Measurements from ENCODE around the gene ANKRD16.
"Not testable (repeated sequence)": the region's sequence is repeated elsewhere in the genome, so short reads cannot be mapped to it uniquely, and the experiment has no call there.

Gene ANKRD16

GRCh38 chr10:5840314-5841307 lies 49.1 kb downstream of the ANKRD16 start:
- DNase-seq (ENCODE audit: extremely low read depth in 1 of 2, low read depth in 1 of 2), result no peak

GRCh38 chr10:5836181-5836580 lies 53.5 kb downstream of the ANKRD16 start:
- DNase-seq (ENCODE audit: extremely low read depth in 1 of 2, low read depth in 1 of 2), result not testable (repeated sequence)

DNA sequence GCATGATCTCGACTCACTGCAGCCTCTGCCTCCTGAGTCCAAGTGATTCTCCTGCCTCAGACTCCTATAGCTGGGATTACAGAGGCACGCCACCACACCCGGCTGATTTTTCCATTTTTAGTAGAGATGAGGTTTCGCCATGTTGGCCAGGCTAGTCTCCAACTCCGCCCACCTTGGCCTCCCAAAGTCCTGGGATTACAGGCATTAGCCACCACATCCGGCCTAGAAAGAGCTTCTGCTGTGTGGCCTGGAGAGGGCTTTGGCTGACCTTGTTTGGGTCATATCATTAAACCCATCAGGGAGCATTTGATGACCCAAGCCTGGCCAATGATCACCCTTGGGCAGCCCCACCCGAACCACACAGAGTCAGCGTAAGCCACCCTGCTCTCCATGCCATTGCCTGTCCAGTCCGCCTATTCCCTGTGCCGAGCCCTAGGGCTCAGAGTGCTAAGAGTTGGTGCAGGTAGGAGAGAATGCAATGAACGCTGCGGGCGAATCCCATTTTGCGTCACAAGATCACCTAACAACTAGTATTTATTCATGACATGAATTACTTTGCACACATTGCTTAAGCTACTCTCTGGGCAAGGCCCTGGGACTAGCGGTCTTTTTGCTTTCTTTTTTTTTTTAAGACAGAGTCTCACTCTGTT lies 54.1 kb downstream of the ANKRD16 start:
- no peak for DNase-seq (ENCODE audit: extremely low read depth in 1 of 2, low read depth in 1 of 2)

DNA sequence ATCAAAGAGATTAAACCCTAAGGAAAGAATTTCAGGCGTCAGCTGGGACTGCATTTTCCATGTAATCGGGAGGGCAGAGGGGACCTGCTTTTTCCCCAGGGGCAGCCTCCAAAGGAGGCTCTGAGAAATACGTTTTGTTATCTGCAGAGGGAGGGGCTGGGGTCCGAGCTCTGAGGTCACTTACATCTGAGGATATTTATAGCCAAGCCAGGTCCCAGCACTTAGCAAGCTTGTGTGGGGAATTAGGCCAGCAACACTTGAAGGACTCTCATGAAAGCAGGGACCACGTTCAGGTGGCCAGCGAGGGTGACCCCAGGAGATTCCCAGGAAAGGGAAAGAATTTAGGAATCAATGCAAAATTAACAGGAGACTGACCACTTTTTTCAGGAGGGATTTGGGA lies 55.9 kb downstream of the ANKRD16 start:
- DNase-seq (ENCODE audit: extremely low read depth in 1 of 2, low read depth in 1 of 2), result no peak

GRCh38 chr10:5832946-5833345 lies 56.7 kb downstream of the ANKRD16 start:
- DNase-seq (ENCODE audit: extremely low read depth in 1 of 2, low read depth in 1 of 2), result no peak

- no peak for DNase-seq (ENCODE audit: extremely low read depth in 1 of 2, low read depth in 1 of 2)
Observed at GRCh38 chr10:5831446-5831782, 58.3 kb downstream of the ANKRD16 start.

DNA sequence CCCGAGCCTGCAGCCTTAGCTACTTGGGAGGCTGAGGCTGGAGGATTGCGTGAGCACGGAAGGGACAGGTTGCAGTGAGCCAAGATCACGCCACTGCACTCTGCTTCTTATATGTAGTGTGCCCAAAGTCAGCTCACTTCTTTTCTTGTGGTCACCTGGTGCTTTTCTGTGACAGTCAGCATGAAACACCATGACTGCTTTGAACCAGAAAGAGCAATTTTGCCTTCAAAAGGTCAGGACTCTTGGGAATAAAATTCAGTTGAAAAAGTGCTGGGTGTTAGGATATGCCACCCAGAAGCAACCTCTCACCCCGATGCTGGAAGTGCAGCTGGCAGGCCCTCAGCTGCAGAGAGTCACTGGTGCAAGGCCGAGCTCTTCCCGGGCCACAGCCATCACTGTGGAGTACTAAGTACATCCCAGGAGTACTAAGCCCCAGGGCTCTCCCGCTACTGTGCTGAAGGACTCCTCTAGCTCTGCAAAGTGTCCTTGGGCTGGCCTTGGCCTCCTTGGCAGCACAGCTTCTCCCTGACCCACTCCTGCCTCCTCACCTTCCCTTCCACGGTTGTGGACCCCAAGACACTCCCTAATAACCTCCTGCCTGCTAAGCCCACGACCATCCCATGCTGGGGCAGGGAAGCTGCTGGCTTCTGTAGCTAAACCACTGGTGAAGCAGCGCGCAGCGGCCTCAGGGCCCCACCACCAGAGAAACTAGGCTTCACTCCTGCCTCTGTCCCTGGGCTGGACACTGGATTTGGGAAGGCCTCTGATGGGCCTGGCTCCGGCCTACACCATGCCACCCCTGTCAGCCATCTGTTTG lies 58.9 kb downstream of the ANKRD16 start:
- no peak for DNase-seq (ENCODE audit: extremely low read depth in 1 of 2, low read depth in 1 of 2)

GRCh38 chr10:5829267-5829666 lies 60.4 kb downstream of the ANKRD16 start:
- DNase-seq (ENCODE audit: extremely low read depth in 1 of 2, low read depth in 1 of 2), result no peak

GRCh38 chr10:5828725-5829124 lies 61.0 kb downstream of the ANKRD16 start:
- DNase-seq (ENCODE audit: extremely low read depth in 1 of 2, low read depth in 1 of 2), result no peak

- no peak for DNase-seq (ENCODE audit: extremely low read depth in 1 of 2, low read depth in 1 of 2)
Observed at GRCh38 chr10:5827841-5828240, 61.9 kb downstream of the ANKRD16 start.

DNA sequence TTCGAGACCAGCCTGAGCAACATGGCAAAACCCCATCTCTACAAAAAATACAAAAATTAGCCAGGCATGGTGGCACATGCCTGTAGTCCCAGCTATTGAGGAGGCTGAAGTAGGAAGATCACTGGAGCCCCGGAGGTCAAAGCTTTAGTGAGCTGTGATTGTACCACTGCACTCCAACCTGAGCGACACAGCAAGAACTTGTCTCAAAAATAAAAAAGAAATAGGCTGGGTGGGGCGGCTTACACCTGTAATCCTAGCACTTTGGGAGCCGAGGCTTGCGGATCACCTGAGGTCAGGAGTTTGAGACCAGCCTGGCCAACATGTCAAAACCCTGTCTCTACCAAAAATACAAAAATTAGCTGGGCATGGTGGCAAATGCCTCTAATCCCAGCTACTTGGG lies 63.2 kb downstream of the ANKRD16 start:
- DNase-seq (ENCODE audit: extremely low read depth in 1 of 2, low read depth in 1 of 2), result not testable (repeated sequence)

DNA sequence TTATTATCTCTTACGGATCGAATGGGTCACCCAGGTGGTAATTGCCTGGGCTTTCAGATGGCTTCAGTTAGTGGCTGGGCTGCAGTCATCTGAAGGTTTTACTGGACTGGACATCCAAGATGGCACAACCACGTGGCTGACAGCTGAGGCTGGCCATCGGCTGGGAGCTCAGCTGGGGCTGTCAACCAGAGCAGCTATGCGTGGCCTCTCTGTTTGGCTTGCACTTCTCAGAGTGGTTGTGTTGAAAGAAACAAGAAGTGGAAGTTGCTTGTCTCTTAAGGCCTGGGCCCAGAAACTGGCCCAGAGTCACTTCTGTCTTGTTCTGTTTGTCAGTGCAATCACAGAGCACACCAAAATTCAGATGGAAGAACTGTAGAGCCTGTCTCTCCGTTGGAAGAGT lies 70.8 kb downstream of the ANKRD16 start:
- DNase-seq (ENCODE audit: extremely low read depth in 1 of 2, low read depth in 1 of 2), result no peak

- no peak for DNase-seq (ENCODE audit: extremely low read depth in 1 of 2, low read depth in 1 of 2)
Observed at GRCh38 chr10:5818048-5818331, 71.7 kb downstream of the ANKRD16 start.

DNA sequence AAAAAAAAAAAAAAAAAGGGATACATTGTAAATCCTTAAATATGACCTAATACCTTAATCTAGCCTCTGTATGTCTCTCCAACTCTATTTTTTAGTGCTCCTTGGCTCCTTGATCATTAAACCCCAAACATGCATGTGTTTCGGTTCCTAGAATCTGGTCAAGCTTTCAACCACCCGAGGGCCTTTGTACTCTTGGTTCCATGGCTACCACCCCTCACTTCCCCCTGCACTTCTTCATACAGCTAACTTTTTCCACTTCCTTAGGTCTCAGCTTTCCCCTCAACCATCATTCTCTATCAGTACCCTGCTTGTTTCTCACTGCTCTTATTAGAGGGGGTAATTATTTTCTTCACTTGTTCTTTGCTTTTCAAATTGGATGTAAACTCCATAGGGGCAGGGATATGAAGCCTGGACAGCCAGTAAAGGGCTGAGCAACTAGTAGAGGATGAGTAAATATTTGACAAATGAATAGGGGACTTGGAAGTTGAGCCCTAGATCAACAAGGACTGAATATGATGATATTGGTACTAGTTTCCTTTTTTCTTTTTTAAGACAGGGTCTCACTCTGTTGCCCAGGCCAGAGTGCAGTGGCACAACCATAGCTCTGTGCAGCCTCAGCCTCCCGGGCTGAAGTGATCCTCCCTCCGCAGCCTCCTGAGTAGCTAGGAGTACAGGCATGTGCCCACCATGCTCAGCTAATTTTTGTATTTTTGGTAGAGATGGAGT lies 72.2 kb downstream of the ANKRD16 start:
- no peak for DNase-seq (ENCODE audit: extremely low read depth in 1 of 2, low read depth in 1 of 2)

- DNase-seq (ENCODE audit: extremely low read depth in 1 of 2, low read depth in 1 of 2), result no peak
Observed at GRCh38 chr10:5816170-5816569, 73.5 kb downstream of the ANKRD16 start.

DNA sequence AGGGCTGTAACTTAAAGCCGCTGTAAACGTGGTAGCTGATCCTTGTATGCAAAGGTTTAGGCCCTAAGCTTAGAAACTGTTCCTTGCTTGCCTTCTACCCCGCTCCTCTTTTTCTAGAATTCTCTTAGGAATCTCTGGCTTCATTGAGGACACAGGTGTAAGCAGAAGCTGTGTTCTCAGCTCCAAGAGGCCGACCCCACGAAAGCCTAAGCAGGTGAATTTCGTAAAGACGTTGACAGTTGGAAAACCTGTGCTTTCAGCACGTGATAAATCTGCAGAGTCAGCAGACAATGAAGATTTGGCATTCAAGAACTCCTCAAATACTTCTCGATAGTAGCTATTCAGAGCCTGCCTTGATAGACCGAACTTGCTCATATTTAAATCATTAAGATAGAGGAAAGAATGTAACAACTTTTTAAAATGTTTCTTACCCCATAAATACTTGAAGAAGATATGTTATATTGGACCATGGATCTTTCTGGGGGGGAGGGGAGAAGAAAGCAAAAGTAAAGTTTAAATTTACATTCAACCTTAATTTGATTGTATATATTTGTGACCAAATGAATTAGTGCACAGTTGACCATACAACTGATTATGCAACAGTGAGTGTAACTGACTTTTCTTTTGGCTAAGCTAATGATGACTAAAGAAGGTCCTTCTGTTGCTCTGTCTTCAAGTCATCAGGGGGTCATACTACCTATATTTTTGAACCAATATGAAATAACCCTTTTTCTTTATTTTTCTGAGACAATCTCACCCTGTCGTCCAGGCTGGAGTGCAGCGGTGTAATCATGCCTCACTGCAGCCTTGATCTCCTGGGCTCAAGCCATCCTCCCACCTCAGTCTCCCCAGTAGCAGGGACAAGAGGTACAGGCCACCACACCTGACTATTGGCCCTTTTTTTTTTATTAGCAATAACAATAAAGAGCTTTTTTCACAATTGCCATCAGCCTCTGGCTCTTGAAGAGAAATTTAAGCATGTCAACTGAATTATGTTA lies 75.3 kb downstream of the ANKRD16 start:
- DNase-seq (ENCODE audit: extremely low read depth in 1 of 2, low read depth in 1 of 2), result no peak

DNA sequence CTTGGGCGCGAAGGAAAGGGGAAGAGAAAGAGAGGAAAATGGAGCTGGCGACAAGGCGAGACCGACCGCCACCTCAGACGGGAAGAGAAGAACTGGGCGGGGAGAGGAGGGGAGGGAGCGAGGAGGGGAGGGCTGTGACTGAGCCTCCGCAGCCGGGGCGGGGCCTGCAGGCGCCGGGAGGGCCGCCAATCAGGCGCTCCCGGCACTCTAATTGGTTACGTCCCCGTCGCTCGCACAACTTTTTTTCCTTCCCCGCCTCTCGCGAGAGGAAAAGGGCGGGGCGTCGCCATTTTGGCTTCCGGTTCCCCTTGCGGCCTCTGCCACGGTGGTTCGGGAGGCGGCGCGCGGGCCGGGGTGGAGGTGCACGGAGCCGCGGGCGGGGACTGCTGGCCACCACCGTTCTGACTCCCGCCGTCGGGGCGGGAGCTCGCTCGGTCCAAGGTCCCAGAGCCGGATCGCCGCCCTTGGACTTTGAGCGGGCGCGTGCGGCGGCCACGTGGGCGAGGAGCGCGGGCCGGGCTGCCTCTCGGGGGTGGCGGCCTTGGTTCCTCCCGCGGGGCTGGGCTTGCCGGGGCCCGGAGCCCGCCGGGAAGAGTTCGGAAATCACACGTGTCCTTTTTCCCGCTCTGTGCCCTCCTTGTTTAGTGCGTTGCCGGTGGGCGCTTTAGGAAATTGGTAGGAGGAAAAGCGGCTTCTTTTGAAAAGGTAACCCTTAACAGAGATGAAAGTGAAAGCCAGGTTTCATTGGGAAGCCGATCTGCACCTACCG lies 76.2 kb downstream of the ANKRD16 start, which contains the start of gene GDI2:
Gene GDI2 (minus strand): TSS at position 94 of the 769 bp plus-strand sequence. CDS start 176 bp downstream, outside the sequence.
- DNase-seq (ENCODE audit: extremely low read depth in 1 of 2, low read depth in 1 of 2), result peak; percentile 92 to 93

DNA sequence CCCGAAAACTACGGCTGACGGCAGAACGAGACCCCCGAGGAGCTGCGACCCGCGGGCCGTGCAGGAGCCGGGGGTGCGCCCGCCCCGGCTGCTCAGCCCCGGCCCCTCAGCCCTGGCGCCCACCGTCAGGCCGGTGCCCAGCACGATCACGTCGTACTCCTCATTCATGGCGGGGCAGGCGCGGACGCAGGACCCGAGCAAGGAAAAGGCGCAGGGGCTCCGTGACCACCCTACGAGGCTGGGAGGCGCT lies 76.7 kb downstream of the ANKRD16 start:
- no peak for DNase-seq (ENCODE audit: extremely low read depth in 1 of 2, low read depth in 1 of 2)

All from stimulated activated CD8-positive, alpha-beta memory T cell treated with anti-CD3 and anti-CD28 coated beads, Interleukin-7, amount 100 ng/mL, for 48 hours (primary cell).